K562 (cell line): ENCODE data around the gene LRRC70. TPM values are rescaled to one million over a fixed set of nuclear protein-coding genes. Genes with fewer than 3 reads are reported as not detected.

Experiments
- ATF4 ChIP-seq: fragments of 450-650 bp; formaldehyde crosslinking; IDR thresholded peaks from 2 replicates; pipeline ENCODE4 v1.4.0; 2022; ENCODE audit warnings: mild to moderate bottlenecking, moderate library complexity
- ELF1 ChIP-seq: fragments of 200-800 bp; sonication (Bioruptor generic); IDR thresholded peaks from 2 replicates; pipeline ENCODE4 v1.6.1; 2016; ENCODE audit warnings: missing genetic modification characterization, missing compliant biosample characterization
- FOSL1 ChIP-seq: fragments of 200-800 bp; sonication (Bioruptor generic); conservative IDR thresholded peaks from 2 replicates; pipeline ENCODE4 v1.6.1; 2016; ENCODE audit warnings: missing genetic modification characterization, missing compliant biosample characterization
- FOXM1 ChIP-seq, 2 experiments: fragments of 450-650 bp in 1 of 2; sonication (generic) in 1 of 2; formaldehyde crosslinking in 1 of 2; IDR thresholded peaks; 2 replicates each; pipeline versions ENCODE4 v1.6.1 to v1.9.0; 2017 to 2022; ENCODE audit warnings: low read depth in 2 of 2, mild to moderate bottlenecking in 2 of 2, missing genetic modification reagents in 1 of 2, moderate library complexity in 1 of 2
- ILK ChIP-seq: fragments of 450-650 bp; IDR thresholded peaks from 2 replicates; pipeline ENCODE4 v1.6.1; 2016; ENCODE audit warnings: missing genetic modification characterization, low read depth, mild to moderate bottlenecking, missing compliant biosample characterization, moderate library complexity, borderline replicate concordance
- JUNB ChIP-seq: fragments of 450-650 bp; formaldehyde crosslinking; conservative IDR thresholded peaks from 2 replicates; pipeline ENCODE4 v1.4.0; 2020; ENCODE audit warnings: mild to moderate bottlenecking
- NBN ChIP-seq: fragments of 450-650 bp; IDR thresholded peaks from 2 replicates; pipeline ENCODE4 v1.6.1; 2016; ENCODE audit warnings: low read depth, mild to moderate bottlenecking
- NFATC3 ChIP-seq: fragments of 450-650 bp; IDR thresholded peaks from 2 replicates; pipeline ENCODE4 v1.6.1; 2017; ENCODE audit warnings: mild to moderate bottlenecking
- NFIX ChIP-seq: fragments of 250-450 bp; sonication (Bioruptor Pico); IDR thresholded peaks from 2 replicates; pipeline ENCODE4 v1.4.0; 2020; ENCODE audit warnings: low read depth, mild to moderate bottlenecking, moderate library complexity
- RAD51 ChIP-seq: fragments of 450-650 bp; IDR thresholded peaks from 2 replicates; pipeline ENCODE4 v1.7.1; 2016; ENCODE audit warnings: low read depth, mild to moderate bottlenecking, borderline replicate concordance
- REST ChIP-seq, 2 experiments: fragments of 450-650 bp; formaldehyde crosslinking in 1 of 2; IDR thresholded peaks; 2 replicates each; pipeline versions ENCODE4 v1.4.0 to v1.6.1; 2014 to 2020; ENCODE audit warnings: mild to moderate bottlenecking in 2 of 2, borderline replicate concordance in 1 of 2, low read depth in 1 of 2
- SETDB1 ChIP-seq: IDR thresholded peaks from one replicate; pipeline ENCODE4 v1.6.1; 2012; ENCODE audit warnings: low read length, control low read depth, inconsistent platforms
- SRF ChIP-seq, 2 experiments: fragments of 250-450, 450-650 bp in 1 of 2; sonication (Bioruptor Pico) in 1 of 2; sonication (generic) in 1 of 2; formaldehyde crosslinking; IDR thresholded peaks; 2 replicates each; pipeline versions ENCODE4 v1.5.0 to v1.5.1; 2020 to 2022; ENCODE audit warnings: mild to moderate bottlenecking in 1 of 2, missing genetic modification reagents in 1 of 2
- TAF9B ChIP-seq: fragments of 450-650 bp; IDR thresholded peaks from 2 replicates; pipeline ENCODE4 v1.6.1; 2018; ENCODE audit warnings: mild to moderate bottlenecking; ENCODE audit not compliant: partially characterized antibody
- TCFL5 ChIP-seq: fragments of 250-450 bp; sonication (Bioruptor Pico); conservative IDR thresholded peaks from 2 replicates; pipeline ENCODE4 v1.6.1; 2021; ENCODE audit warnings: mild to moderate bottlenecking, moderate library complexity, matching md5 sums
- U2AF2 ChIP-seq: fragments of 200-400 bp; formaldehyde crosslinking; optimal IDR thresholded peaks from 2 replicates; pipeline ENCODE3; 2017; ENCODE audit warnings: low read depth, mild to moderate bottlenecking, low read length
- ZNF431 ChIP-seq: sonication (generic); formaldehyde crosslinking; IDR thresholded peaks from 2 replicates; pipeline ENCODE4 v1.8.0; 2022; ENCODE audit warnings: mild to moderate bottlenecking, missing genetic modification reagents
- ZNF551 ChIP-seq: fragments of 250-450 bp; sonication (Bioruptor Pico); IDR thresholded peaks from 2 replicates; pipeline ENCODE4 v1.5.0; 2021; ENCODE audit warnings: mild to moderate bottlenecking, moderate library complexity
- ZNF699 ChIP-seq: fragments of 250-450 bp; sonication (Bioruptor Pico); IDR thresholded peaks from 2 replicates; pipeline ENCODE4 v1.8.0; 2021; ENCODE audit warnings: mild to moderate bottlenecking, moderate library complexity; ENCODE audit not compliant: insufficient replicate concordance
- polyA plus RNA-seq, 8 experiments: library from polyadenylated mRNA; depleted of rRNA in 4 of 8; stranded (reverse) in 5 of 8; unstranded in 3 of 8; fragments of >200 nt; fragmentation: Nextera tagmentation in 2 of 8; fragmentation: Illumina TruSeq in 1 of 8; extraction: Ambion mirVana in 2 of 8; extraction: Trizol in 1 of 8; gene quantifications; 2 replicates each; pipeline versions ENCODE4 v1.2.1 to v1.2.3, GENCODE V29; 2011 to 2014; ENCODE audit warnings: inconsistent platforms in 1 of 8, missing spikeins in 1 of 8
- total RNA-seq, 7 experiments: library from RNA; depleted of rRNA in 6 of 7; stranded (reverse); fragments of >200 nt in 6 of 7; fragmentation: Illumina TruSeq in 2 of 7; extraction: Trizol in 2 of 7; gene quantifications; 2 replicates each; pipeline versions ENCODE4 v1.2.1 to v1.2.3, GENCODE V29; 2011 to 2021; ENCODE audit warnings: low replicate concordance in 1 of 7

Gene LRRC70
- total and polyA plus RNA-seq, 9 of the 15 experiments (the other 6 are each of a cell fraction or from before 2014, with no cell fraction given), result 0.21 to 2.1 (median 0.73) TPM

- TF ChIP-seq SETDB1 (no peak), ILK (tag) (no peak), FOSL1 (tag) (peak; percentile 94), ZNF551 (no peak), ZNF699 (CRISPR knock-in tag) (no peak), SRF (CRISPR knock-in tag; IDR thresholded peaks at IDR 0.05) (no peak), REST (IDR thresholded peaks at IDR 0.05; ENCODE audit: borderline replicate concordance) (no peak), REST (CRISPR knock-in tag; IDR thresholded peaks at IDR 0.05; ENCODE audit: low read depth) (no peak), ELF1 (no peak), NBN (peak; percentile 64; the same call in 1 of the 2 replicates), NFATC3 (no peak), JUNB (no peak), FOXM1 (IDR thresholded peaks at IDR 0.05; ENCODE audit: low read depth) (peak; percentile 58), FOXM1 (CRISPR knock-in tag; IDR thresholded peaks at IDR 0.05; ENCODE audit: low read depth) (no peak), ZNF431 (CRISPR knock-in tag) (no peak), NFIX (CRISPR knock-in tag) (no peak), TCFL5 (no peak), TAF9B (no peak), RAD51 (no peak; the same call in 1 of the 2 replicates), ATF4 (CRISPR knock-in tag) (no peak), U2AF2 (no peak)
Observed at GRCh38 chr5:62538017-62538942, 40.3 kb upstream of the LRRC70 start (continued).
